ENCODE results near the gene NOS1AP.

- TF ChIP-seq EZH2phosphoT487 (IDR thresholded peaks at IDR 0.05; ENCODE audit: low read length) (no peak), CTCF (IDR thresholded peaks at IDR 0.05; ENCODE audit: low read length) (no peak), EZH2 (optimal IDR thresholded peaks at IDR 0.05; ENCODE audit: low read depth, low read length) (no peak)
Observed at GRCh38 chr1:162365284-162366020, 296.0 kb downstream of the NOS1AP start.
